OCI-LY3 (cell line): ENCODE data around the gene XPNPEP3.

Experiments
- CTCF ChIP-seq: fragments of 200-600, 300-600 bp; sonication (generic); IDR thresholded peaks from 2 replicates; pipeline ENCODE4 v1.5.1; 2014; ENCODE audit warnings: antibody characterized with exemption, low read length, low read depth
- EZH2phosphoT487 ChIP-seq: fragments of 200-600 bp; shearing (Covaris generic); IDR thresholded peaks from 2 replicates; pipeline ENCODE4 v1.6.1; 2018; ENCODE audit warnings: antibody characterized with exemption, mixed run types, low read depth

DNA sequence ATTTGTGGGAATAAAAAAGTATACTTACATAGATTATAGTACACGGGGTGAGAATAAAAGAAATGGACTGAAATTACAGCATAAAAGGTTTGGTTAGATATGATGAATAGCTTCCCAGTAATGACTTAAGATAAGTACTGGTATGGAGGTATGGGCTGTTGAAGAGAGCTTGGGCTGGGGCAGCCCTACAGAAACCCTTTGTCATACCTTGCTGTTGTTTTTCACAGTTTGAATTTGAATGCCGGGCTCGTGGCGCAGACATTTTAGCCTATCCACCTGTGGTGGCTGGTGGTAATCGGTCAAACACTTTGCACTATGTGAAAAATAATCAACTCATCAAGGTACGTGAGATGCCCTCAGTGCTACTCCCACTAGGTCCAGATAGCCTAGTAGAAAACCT is 51.9 kb downstream of the XPNPEP3 start:
- TF ChIP-seq CTCF (no peak), EZH2phosphoT487 (no peak)
